Liver (tissue), 10 donors: Measurements from ENCODE around the gene ZNHIT2. TPM values are rescaled to one million over a fixed set of nuclear protein-coding genes. Genes with fewer than 3 reads are reported as not detected.

Experiments used
- DNase-seq: peaks from one replicate; pipeline ENCODE4 v3.0.0-alpha.2; 2017; ENCODE audit warnings: low spot score
- H3K27ac ChIP-seq, 2 donors: one replicate each; pipeline ENCODE4 v1.7.0; 2013; ENCODE audit warnings: inconsistent platforms in 2 of 2, low read length in 2 of 2, control low read depth in 1 of 2, low read depth in 1 of 2, mild to moderate bottlenecking in 1 of 2
- H3K27me3 ChIP-seq, 4 donors: one replicate each; pipeline versions ENCODE4 v1.6.1 to v1.7.0; 2013; ENCODE audit warnings: low read length in 3 of 4, inconsistent platforms in 1 of 4, mild to moderate bottlenecking in 1 of 4, moderate library complexity in 1 of 4; ENCODE audit not compliant: control insufficient read depth in 4 of 4, insufficient read depth in 4 of 4
- H3K36me3 ChIP-seq, 4 donors: one replicate each; pipeline versions ENCODE4 v1.6.1 to v1.7.0; 2013; ENCODE audit warnings: low read length in 3 of 4, mild to moderate bottlenecking in 3 of 4, low read depth in 1 of 4, moderate library complexity in 1 of 4; ENCODE audit not compliant: control insufficient read depth in 4 of 4, insufficient read depth in 3 of 4
- H3K4me1 ChIP-seq, 4 donors: one replicate each; pipeline versions ENCODE4 v1.6.1 to v1.7.0; 2013; ENCODE audit warnings: low read length in 3 of 4, mild to moderate bottlenecking in 3 of 4, moderate library complexity in 1 of 4; ENCODE audit not compliant: control insufficient read depth in 4 of 4, insufficient read depth in 4 of 4
- H3K4me3 ChIP-seq, 3 donors: one replicate each; pipeline versions ENCODE4 v1.6.1 to v1.7.0; 2013; ENCODE audit warnings: low read length in 3 of 3, control low read depth in 1 of 3, low read depth in 1 of 3, mild to moderate bottlenecking in 1 of 3
- H3K9ac ChIP-seq, 2 donors: one replicate each; pipeline ENCODE4 v1.7.0; 2013; ENCODE audit warnings: low read length in 2 of 2, mild to moderate bottlenecking in 2 of 2, moderate library complexity in 2 of 2, control low read depth in 1 of 2, low read depth in 1 of 2
- H3K9me3 ChIP-seq, 4 donors: one replicate each; pipeline versions ENCODE4 v1.6.1 to v1.7.0; 2013; ENCODE audit warnings: low read length in 3 of 4; ENCODE audit not compliant: control insufficient read depth in 4 of 4
- EGR1 ChIP-seq, 2 donors: IDR thresholded peaks; 2 replicates each; pipeline ENCODE4 v1.6.1; 2016 to 2018; ENCODE audit warnings: antibody characterized with exemption in 2 of 2, low read depth in 2 of 2
- FOXA1 ChIP-seq: IDR thresholded peaks from 2 replicates; pipeline ENCODE4 v1.6.1; 2016; ENCODE audit warnings: antibody characterized with exemption
- FOXA2 ChIP-seq: IDR thresholded peaks from 2 replicates; pipeline ENCODE4 v1.6.1; 2016; ENCODE audit warnings: antibody characterized with exemption
- GABPA ChIP-seq, 2 donors: IDR thresholded peaks in 1 of 2; conservative IDR thresholded peaks in 1 of 2; 2 replicates each; pipeline ENCODE4 v1.6.1; 2016; ENCODE audit warnings: antibody characterized with exemption in 2 of 2, mild to moderate bottlenecking in 1 of 2, moderate library complexity in 1 of 2
- HNF4A ChIP-seq, 2 donors: conservative IDR thresholded peaks; 2 replicates each; pipeline ENCODE4 v1.6.1; 2016; ENCODE audit warnings: antibody characterized with exemption in 2 of 2, mild to moderate bottlenecking in 2 of 2
- HNF4G ChIP-seq: IDR thresholded peaks from 2 replicates; pipeline ENCODE4 v1.6.1; 2016; ENCODE audit warnings: antibody characterized with exemption
- JUND ChIP-seq, 2 donors: IDR thresholded peaks; 2 replicates each; pipeline ENCODE4 v1.6.1; 2016; ENCODE audit warnings: antibody characterized with exemption in 2 of 2
- NR2F2 ChIP-seq: IDR thresholded peaks from 2 replicates; pipeline ENCODE4 v1.6.1; 2016; ENCODE audit warnings: antibody characterized with exemption
- RAD21 ChIP-seq, 2 donors: IDR thresholded peaks; 2 replicates each; pipeline ENCODE4 v1.6.1; 2016; ENCODE audit warnings: antibody characterized with exemption in 2 of 2, mild to moderate bottlenecking in 2 of 2
- RXRA ChIP-seq, 2 donors: IDR thresholded peaks; 2 replicates each; pipeline ENCODE4 v1.6.1; 2017 to 2018; ENCODE audit warnings: antibody characterized with exemption in 2 of 2, mild to moderate bottlenecking in 1 of 2
- SP1 ChIP-seq: IDR thresholded peaks from 2 replicates; pipeline ENCODE4 v1.6.1; 2018; ENCODE audit warnings: antibody characterized with exemption, mild to moderate bottlenecking
- TAF1 ChIP-seq: conservative IDR thresholded peaks from 2 replicates; pipeline ENCODE4 v1.6.1; 2016; ENCODE audit warnings: antibody characterized with exemption, mild to moderate bottlenecking
- YY1 ChIP-seq: IDR thresholded peaks from 2 replicates; pipeline ENCODE4 v1.6.1; 2016; ENCODE audit warnings: antibody characterized with exemption, mild to moderate bottlenecking
- WGBS: extraction: QIAGEN DNeasy Blood & Tissue Kit; methylation state at CpG from one replicate; pipeline ENCODE4 v1.1.7; 2013; 5-methylcytosine and 5-hydroxymethylcytosine counted together
- polyA plus RNA-seq, 2 donors: library from polyadenylated mRNA; stranded (reverse) in 1 of 2; unstranded in 1 of 2; fragments of 200-250 nt in 1 of 2; fragments of >200 nt in 1 of 2; fragmentation: Nextera tagmentation in 1 of 2; extraction: Ambion mirVana in 1 of 2; gene quantifications; one replicate each; pipeline versions ENCODE4 v1.2.1 to v1.2.3, GENCODE V29; 2013 to 2015
- small RNA-seq: library from RNA; depleted of rRNA; stranded (forward); fragments of <200 nt; gene quantifications from one replicate; pipeline ENCODE3, GENCODE V24; 2014
- total RNA-seq, 2 donors: library from RNA; depleted of rRNA; stranded (reverse); fragments of >200 nt; gene quantifications; one replicate each; pipeline ENCODE4 v1.2.3, GENCODE V29; 2014
- TF ChIP-seq, protein P1 (sequence below): IDR thresholded peaks from 2 replicates; pipeline ENCODE4 v1.6.1; 2016; ENCODE audit warnings: antibody characterized with exemption
- TF ChIP-seq, protein P2 (sequence below): fragments of 150-350 bp; IDR thresholded peaks from 2 replicates; pipeline ENCODE4 v1.5.1; 2017; ENCODE audit warnings: improper control_type of control experiment, low read depth, low read length; ENCODE audit not compliant: missing input control
- TF ChIP-seq, protein P3 (sequence below): IDR thresholded peaks from 2 replicates; pipeline ENCODE4 v1.6.1; 2016; ENCODE audit warnings: antibody characterized with exemption, mild to moderate bottlenecking
- TF ChIP-seq, protein P4 (sequence below): IDR thresholded peaks from 2 replicates; pipeline ENCODE4 v1.6.1; 2016; ENCODE audit warnings: antibody characterized with exemption
- TF ChIP-seq, protein P5 (sequence below): IDR thresholded peaks from 2 replicates; pipeline ENCODE4 v1.6.1; 2016; ENCODE audit warnings: antibody characterized with exemption
- donor health status: healthy.
- donor health status: healthy.
- donor health status: healthy.
- donor health status: healthy.
- donor health status: healthy.

Gene ZNHIT2
- total and polyA plus RNA-seq, 4 donors: 2.2 to 13.9 (median 6.1) TPM

DNA sequence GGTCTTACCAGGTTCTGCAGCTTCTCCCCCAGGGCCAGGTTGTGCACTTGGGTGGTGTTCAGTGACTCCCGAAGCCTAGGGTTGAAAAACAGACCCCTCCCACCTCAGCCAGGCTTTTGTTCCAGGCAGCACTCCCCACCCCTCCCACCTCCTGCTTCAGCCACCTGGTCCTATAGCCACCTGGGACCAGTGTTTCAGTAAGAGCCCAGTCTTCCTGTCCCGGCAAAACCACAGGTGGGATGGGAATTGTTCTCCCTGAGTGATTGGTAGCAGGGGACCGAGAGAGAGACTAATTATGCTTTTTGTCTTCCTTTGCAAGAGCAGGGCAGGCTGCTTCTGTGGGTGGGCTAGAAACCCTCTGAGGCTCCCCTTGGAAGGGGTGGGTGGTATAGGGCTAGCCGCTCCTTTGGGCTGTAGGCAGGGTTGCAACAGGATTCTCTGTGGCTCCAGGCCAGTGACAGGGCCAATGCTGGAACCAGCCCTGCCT, 50.7 kb downstream of the ZNHIT2 start:
- Histone ChIP-seq H3K27me3 (no peaks in the 10 kb centered on the region), H3K9ac (no peak overlapping the region), H3K36me3 (no peaks in the 10 kb centered on the region), H3K27ac (no peak overlapping the region), H3K9me3 (no peaks in the 10 kb centered on the region), H3K4me1 (no peaks in the 10 kb centered on the region), H3K4me3 (no peak overlapping the region)
- no peak for DNase-seq
- WGBS: 95% methylated on average over 4 of the region's 4 CpGs
- no peak for TF ChIP-seq RXRA (IDR thresholded peaks at IDR 0.05)
- TF ChIP-seq GABPA (IDR thresholded peaks at IDR 0.05 in 1 of 2, conservative IDR thresholded peaks at IDR 0.05 in 1 of 2): no peak
- TF ChIP-seq, protein P1, sequence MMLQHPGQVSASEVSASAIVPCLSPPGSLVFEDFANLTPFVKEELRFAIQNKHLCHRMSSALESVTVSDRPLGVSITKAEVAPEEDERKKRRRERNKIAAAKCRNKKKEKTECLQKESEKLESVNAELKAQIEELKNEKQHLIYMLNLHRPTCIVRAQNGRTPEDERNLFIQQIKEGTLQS: no peak
- TF ChIP-seq JUND (IDR thresholded peaks at IDR 0.05): no peak
- no peak for TF ChIP-seq FOXA1
- TF ChIP-seq, protein P2, sequence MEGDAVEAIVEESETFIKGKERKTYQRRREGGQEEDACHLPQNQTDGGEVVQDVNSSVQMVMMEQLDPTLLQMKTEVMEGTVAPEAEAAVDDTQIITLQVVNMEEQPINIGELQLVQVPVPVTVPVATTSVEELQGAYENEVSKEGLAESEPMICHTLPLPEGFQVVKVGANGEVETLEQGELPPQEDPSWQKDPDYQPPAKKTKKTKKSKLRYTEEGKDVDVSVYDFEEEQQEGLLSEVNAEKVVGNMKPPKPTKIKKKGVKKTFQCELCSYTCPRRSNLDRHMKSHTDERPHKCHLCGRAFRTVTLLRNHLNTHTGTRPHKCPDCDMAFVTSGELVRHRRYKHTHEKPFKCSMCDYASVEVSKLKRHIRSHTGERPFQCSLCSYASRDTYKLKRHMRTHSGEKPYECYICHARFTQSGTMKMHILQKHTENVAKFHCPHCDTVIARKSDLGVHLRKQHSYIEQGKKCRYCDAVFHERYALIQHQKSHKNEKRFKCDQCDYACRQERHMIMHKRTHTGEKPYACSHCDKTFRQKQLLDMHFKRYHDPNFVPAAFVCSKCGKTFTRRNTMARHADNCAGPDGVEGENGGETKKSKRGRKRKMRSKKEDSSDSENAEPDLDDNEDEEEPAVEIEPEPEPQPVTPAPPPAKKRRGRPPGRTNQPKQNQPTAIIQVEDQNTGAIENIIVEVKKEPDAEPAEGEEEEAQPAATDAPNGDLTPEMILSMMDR: no peak
- no peak for TF ChIP-seq SP1
- no peak for TF ChIP-seq HNF4G
- TF ChIP-seq FOXA2: no peak
- TF ChIP-seq NR2F2: no peak
- TF ChIP-seq HNF4A (conservative IDR thresholded peaks at IDR 0.05): no peak
- TF ChIP-seq TAF1: no peak
- TF ChIP-seq YY1: no peak
- no peak for TF ChIP-seq EGR1 (IDR thresholded peaks at IDR 0.05; ENCODE audit: low read depth in 2 of 2)
- TF ChIP-seq, protein P3, sequence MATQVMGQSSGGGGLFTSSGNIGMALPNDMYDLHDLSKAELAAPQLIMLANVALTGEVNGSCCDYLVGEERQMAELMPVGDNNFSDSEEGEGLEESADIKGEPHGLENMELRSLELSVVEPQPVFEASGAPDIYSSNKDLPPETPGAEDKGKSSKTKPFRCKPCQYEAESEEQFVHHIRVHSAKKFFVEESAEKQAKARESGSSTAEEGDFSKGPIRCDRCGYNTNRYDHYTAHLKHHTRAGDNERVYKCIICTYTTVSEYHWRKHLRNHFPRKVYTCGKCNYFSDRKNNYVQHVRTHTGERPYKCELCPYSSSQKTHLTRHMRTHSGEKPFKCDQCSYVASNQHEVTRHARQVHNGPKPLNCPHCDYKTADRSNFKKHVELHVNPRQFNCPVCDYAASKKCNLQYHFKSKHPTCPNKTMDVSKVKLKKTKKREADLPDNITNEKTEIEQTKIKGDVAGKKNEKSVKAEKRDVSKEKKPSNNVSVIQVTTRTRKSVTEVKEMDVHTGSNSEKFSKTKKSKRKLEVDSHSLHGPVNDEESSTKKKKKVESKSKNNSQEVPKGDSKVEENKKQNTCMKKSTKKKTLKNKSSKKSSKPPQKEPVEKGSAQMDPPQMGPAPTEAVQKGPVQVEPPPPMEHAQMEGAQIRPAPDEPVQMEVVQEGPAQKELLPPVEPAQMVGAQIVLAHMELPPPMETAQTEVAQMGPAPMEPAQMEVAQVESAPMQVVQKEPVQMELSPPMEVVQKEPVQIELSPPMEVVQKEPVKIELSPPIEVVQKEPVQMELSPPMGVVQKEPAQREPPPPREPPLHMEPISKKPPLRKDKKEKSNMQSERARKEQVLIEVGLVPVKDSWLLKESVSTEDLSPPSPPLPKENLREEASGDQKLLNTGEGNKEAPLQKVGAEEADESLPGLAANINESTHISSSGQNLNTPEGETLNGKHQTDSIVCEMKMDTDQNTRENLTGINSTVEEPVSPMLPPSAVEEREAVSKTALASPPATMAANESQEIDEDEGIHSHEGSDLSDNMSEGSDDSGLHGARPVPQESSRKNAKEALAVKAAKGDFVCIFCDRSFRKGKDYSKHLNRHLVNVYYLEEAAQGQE: no peak
- no peak for TF ChIP-seq RAD21 (IDR thresholded peaks at IDR 0.05)
- TF ChIP-seq, protein P4, sequence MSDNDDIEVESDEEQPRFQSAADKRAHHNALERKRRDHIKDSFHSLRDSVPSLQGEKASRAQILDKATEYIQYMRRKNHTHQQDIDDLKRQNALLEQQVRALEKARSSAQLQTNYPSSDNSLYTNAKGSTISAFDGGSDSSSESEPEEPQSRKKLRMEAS: no peak
- TF ChIP-seq, protein P5, sequence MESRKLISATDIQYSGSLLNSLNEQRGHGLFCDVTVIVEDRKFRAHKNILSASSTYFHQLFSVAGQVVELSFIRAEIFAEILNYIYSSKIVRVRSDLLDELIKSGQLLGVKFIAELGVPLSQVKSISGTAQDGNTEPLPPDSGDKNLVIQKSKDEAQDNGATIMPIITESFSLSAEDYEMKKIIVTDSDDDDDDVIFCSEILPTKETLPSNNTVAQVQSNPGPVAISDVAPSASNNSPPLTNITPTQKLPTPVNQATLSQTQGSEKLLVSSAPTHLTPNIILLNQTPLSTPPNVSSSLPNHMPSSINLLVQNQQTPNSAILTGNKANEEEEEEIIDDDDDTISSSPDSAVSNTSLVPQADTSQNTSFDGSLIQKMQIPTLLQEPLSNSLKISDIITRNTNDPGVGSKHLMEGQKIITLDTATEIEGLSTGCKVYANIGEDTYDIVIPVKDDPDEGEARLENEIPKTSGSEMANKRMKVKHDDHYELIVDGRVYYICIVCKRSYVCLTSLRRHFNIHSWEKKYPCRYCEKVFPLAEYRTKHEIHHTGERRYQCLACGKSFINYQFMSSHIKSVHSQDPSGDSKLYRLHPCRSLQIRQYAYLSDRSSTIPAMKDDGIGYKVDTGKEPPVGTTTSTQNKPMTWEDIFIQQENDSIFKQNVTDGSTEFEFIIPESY: no peak

Small RNA genes within 50 kb of the gene (small RNA-seq; reads per million reads assigned to genes)
- gene HIGD1AP10 (not detected), gene PDCL2P2 (not detected), gene RNU2-23P (3.0 reads per million, percentile 90 among the genes with 10 or more reads in this experiment)

Other genes with a start within 250 kb of the ZNHIT2 start
- gene EHD1, start 239.1 kb downstream of the ZNHIT2 start, total RNA-seq: 10 to 100 TPM; 27.3 to 36.4 TPM
- gene EHD1, start 239.1 kb downstream of the ZNHIT2 start, polyA plus RNA-seq: 10 to 100 TPM in 1 of 2 donors, 1 to 10 TPM in 1; 8.3 to 11.1 TPM
- 10 to 100 TPM; 18.3 to 27.8 TPM for gene ATG2A, start 200.5 kb downstream of the ZNHIT2 start, total RNA-seq
- 10 to 100 TPM; 15.6 to 34.1 TPM for gene ATG2A, start 200.5 kb downstream of the ZNHIT2 start, polyA plus RNA-seq
- gene PPP2R5B, start 193.0 kb downstream of the ZNHIT2 start, total RNA-seq: 1 to 10 TPM; 5.3 to 6.6 TPM
- 1 to 10 TPM; 2.9 to 4.9 TPM for gene PPP2R5B, start 193.0 kb downstream of the ZNHIT2 start, polyA plus RNA-seq
- not detected for gene GPHA2, start 181.8 kb downstream of the ZNHIT2 start, total RNA-seq
- gene GPHA2, start 181.8 kb downstream of the ZNHIT2 start, polyA plus RNA-seq: not detected
- not detected for gene MAJIN, start 145.6 kb downstream of the ZNHIT2 start, total RNA-seq
- gene MAJIN, start 145.6 kb downstream of the ZNHIT2 start, polyA plus RNA-seq: under 1 TPM; 0.09 to 0.31 TPM
- 1 to 10 TPM in 1 of 2 donors, under 1 TPM in 1; 0.51 to 1.2 TPM for gene BATF2, start 120.7 kb downstream of the ZNHIT2 start, total RNA-seq
- 1 to 10 TPM; 1.6 to 3.2 TPM for gene BATF2, start 120.7 kb downstream of the ZNHIT2 start, polyA plus RNA-seq
- gene ARL2, start 103.5 kb downstream of the ZNHIT2 start, total RNA-seq: 10 to 100 TPM; 10.8 to 17.1 TPM
- 10 to 100 TPM; 12.9 to 19.5 TPM for gene ARL2, start 103.5 kb downstream of the ZNHIT2 start, polyA plus RNA-seq
- 1 to 10 TPM; 4.5 to 7.2 TPM for gene SNX15, start 90.3 kb downstream of the ZNHIT2 start, total RNA-seq
- gene SNX15, start 90.3 kb downstream of the ZNHIT2 start, polyA plus RNA-seq: 1 to 10 TPM; 4.8 to 6.7 TPM
- 1 to 10 TPM; 3.8 to 7.9 TPM for gene SAC3D1, start 76.5 kb downstream of the ZNHIT2 start, total RNA-seq
- 1 to 10 TPM; 6.1 to 7.4 TPM for gene SAC3D1, start 76.5 kb downstream of the ZNHIT2 start, polyA plus RNA-seq
- 1 to 10 TPM; 1.2 to 2.1 TPM for gene NAALADL1, start 59.1 kb downstream of the ZNHIT2 start, total RNA-seq
- 1 to 10 TPM; 1.6 to 1.7 TPM for gene NAALADL1, start 59.1 kb downstream of the ZNHIT2 start, polyA plus RNA-seq
- gene CDCA5, start 33.7 kb downstream of the ZNHIT2 start, total RNA-seq: 10 to 100 TPM in 1 of 2 donors, under 1 TPM in 1; 0.17 to 12.0 TPM
- 1 to 10 TPM in 1 of 2 donors, under 1 TPM in 1; 0.72 to 2.7 TPM for gene CDCA5, start 33.7 kb downstream of the ZNHIT2 start, polyA plus RNA-seq
- 10 to 100 TPM; 12.3 to 14.4 TPM for gene ZFPL1, start 33.5 kb downstream of the ZNHIT2 start, total RNA-seq
- gene ZFPL1, start 33.5 kb downstream of the ZNHIT2 start, polyA plus RNA-seq: 10 to 100 TPM; 18.1 to 19.2 TPM
- gene VPS51, start 21.5 kb downstream of the ZNHIT2 start, total RNA-seq: 100 to 1,000 TPM; 102 to 158 TPM
- gene VPS51, start 21.5 kb downstream of the ZNHIT2 start, polyA plus RNA-seq: 10 to 100 TPM; 33.2 to 66.0 TPM
- 100 to 1,000 TPM in 1 of 2 donors, 10 to 100 TPM in 1; 69.4 to 337 TPM for gene TM7SF2, start 5.8 kb downstream of the ZNHIT2 start, total RNA-seq
- gene TM7SF2, start 5.8 kb downstream of the ZNHIT2 start, polyA plus RNA-seq: 100 to 1,000 TPM in 1 of 2 donors, 10 to 100 TPM in 1; 39.0 to 109 TPM
- gene FAU, start 4.4 kb upstream of the ZNHIT2 start, total RNA-seq: 100 to 1,000 TPM; 199 to 332 TPM
- 100 to 1,000 TPM; 393 to 535 TPM for gene FAU, start 4.4 kb upstream of the ZNHIT2 start, polyA plus RNA-seq
- 10 to 100 TPM; 31.7 to 39.2 TPM for gene MRPL49, start 4.6 kb upstream of the ZNHIT2 start, total RNA-seq
- 10 to 100 TPM; 31.1 to 47.2 TPM for gene MRPL49, start 4.6 kb upstream of the ZNHIT2 start, polyA plus RNA-seq
- 100 to 1,000 TPM in 1 of 2 donors, 10 to 100 TPM in 1; 19.9 to 210 TPM for gene SYVN1, start 16.8 kb upstream of the ZNHIT2 start, total RNA-seq
- 10 to 100 TPM; 41.1 to 72.1 TPM for gene SYVN1, start 16.8 kb upstream of the ZNHIT2 start, polyA plus RNA-seq
- under 1 TPM in 1 of 2 donors, not detected in 1; 0.08 TPM for gene SPDYC, start 52.5 kb upstream of the ZNHIT2 start, total RNA-seq
- gene SPDYC, start 52.5 kb upstream of the ZNHIT2 start, polyA plus RNA-seq: 1 to 10 TPM in 1 of 2 donors, under 1 TPM in 1; 0.52 to 1.1 TPM
- gene CAPN1, start 64.2 kb upstream of the ZNHIT2 start, total RNA-seq: 100 to 1,000 TPM in 1 of 2 donors, 10 to 100 TPM in 1; 81.7 to 183 TPM
- gene CAPN1, start 64.2 kb upstream of the ZNHIT2 start, polyA plus RNA-seq: 10 to 100 TPM; 39.6 to 48.4 TPM
- 1 to 10 TPM; 4.9 to 6.1 TPM for gene POLA2, start 144.3 kb upstream of the ZNHIT2 start, total RNA-seq
- gene POLA2, start 144.3 kb upstream of the ZNHIT2 start, polyA plus RNA-seq: 1 to 10 TPM; 1.5 TPM
- gene CDC42EP2, start 197.2 kb upstream of the ZNHIT2 start, total RNA-seq: 1 to 10 TPM; 1.9 to 3.4 TPM
- gene CDC42EP2, start 197.2 kb upstream of the ZNHIT2 start, polyA plus RNA-seq: 1 to 10 TPM; 1.8 to 2.0 TPM
- gene DPF2, start 216.2 kb upstream of the ZNHIT2 start, total RNA-seq: 10 to 100 TPM; 12.8 to 14.8 TPM
- 10 to 100 TPM in 1 of 2 donors, 1 to 10 TPM in 1; 9.2 to 10.0 TPM for gene DPF2, start 216.2 kb upstream of the ZNHIT2 start, polyA plus RNA-seq
- under 1 TPM; 0.17 to 0.33 TPM for gene TIGD3, start 237.1 kb upstream of the ZNHIT2 start, total RNA-seq
- under 1 TPM in 1 of 2 donors, not detected in 1; 0.08 TPM for gene TIGD3, start 237.1 kb upstream of the ZNHIT2 start, polyA plus RNA-seq